ENCODE measurements around the gene RHBDD2.
"Not testable (repeated sequence)": the region's sequence is repeated elsewhere in the genome, so short reads cannot be mapped to it uniquely, and the experiment has no call there.

Gene RHBDD2

DNA sequence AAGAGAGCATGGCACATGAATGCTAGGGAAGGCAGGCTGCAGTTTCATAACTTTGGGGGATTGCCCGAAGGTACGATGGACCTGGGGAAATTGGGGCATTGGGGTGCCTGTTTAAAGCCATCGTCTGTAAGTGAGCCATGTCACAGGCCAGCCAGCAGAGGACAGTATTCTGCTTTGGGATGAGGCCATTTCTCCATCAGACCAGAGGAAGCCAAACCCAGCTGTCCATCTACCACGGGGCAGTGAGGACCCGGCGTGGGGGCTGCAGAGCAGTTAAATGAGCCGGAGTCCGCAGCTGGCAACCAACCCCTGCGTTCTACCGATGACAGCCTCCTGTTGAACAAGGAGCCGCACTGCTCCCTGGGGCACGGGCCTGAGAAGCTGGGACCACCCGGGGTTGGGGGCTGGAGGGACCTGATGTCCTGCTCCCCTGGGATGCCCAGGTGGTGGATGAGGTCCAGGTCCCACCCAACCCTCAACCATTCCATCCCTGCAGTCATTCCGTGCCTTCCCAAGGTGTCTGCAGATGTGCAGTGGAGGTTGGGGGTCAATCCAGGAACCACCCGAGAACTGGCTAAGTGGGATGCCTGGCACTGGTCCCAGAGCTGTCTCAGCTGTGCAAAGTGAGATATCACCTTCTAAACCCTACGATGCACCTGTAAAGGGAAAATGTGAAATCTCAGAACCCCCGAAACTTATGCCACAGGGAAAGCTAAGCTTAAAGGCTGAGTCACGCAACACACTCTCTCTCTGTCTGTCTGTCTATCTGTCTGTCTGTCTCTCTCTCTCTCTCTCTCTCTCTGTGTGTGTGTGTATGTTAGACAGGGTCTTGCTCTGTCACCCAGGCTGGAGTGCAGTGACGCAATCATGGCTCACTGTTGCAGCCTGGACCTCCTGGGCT is 12.1 kb upstream of the RHBDD2 start:
- DNase-seq = peak in 4 of 5 donors; percentile 13 to 57 (median 30)

DNA sequence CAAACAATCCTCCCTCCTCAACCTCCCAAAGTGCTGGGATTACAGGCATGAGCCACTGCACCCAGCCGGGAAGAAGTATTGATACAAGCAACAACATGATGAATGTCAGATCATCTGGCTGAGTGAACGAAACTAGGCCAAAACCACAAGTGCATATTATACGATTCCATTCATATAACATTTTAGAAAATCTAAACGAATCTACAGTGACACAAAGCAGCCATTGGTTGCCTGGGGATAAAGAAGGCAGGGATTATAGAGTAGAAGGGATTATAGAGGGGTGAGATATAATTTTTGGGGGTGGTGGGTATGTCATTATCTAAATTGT is 11.5 kb upstream of the RHBDD2 start:
- DNase-seq = no peak

DNA sequence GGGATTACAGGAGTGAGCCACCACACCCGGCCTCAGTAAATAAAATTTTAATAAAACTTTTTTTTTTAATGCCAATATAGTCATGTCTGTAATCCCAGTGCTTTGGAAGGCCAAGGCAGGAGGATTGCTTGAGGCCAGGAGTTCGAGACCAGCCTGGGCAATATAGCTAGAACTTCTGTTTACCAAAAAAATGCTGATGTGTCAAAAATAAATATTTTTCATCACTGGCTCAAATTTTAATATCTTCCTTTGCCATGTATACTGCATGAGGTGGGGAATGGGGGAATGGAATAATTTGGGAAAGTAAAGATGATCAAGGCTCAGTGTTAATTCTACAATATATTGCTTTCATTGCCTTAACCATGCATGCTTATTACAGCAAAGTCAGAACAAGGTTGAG is 10.7 kb upstream of the RHBDD2 start:
- no peak for DNase-seq

DNA sequence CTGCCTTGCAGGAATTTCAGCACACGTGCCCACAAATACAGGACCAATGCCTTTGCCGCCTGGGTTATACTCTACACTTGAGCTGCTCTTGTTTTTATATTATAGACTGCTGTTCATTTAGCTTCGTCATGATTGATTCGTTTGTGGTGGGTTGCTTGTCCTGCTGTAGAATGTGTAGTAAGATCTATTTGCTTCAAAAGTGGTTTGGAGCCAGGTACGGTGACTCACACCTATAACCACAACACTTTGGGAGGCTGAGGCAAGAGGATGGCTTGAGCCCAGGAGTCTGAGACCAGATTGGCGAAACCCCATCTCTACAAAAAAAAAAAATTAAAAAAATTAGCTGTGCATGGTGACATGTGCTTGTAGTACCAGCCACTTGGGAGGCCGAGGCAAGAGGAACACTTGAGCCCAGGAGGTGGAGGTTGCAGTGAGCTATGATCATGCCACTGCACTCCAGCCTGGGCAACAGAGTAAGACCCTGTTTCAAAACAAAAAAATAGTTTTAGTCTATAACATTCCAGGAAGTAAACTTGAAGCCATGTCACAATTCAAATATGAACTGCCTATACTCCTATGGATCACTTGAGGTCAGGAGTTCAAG is 9.0 kb upstream of the RHBDD2 start:
- DNase-seq = peak in 1 of 5 donors; percentile 30

DNA sequence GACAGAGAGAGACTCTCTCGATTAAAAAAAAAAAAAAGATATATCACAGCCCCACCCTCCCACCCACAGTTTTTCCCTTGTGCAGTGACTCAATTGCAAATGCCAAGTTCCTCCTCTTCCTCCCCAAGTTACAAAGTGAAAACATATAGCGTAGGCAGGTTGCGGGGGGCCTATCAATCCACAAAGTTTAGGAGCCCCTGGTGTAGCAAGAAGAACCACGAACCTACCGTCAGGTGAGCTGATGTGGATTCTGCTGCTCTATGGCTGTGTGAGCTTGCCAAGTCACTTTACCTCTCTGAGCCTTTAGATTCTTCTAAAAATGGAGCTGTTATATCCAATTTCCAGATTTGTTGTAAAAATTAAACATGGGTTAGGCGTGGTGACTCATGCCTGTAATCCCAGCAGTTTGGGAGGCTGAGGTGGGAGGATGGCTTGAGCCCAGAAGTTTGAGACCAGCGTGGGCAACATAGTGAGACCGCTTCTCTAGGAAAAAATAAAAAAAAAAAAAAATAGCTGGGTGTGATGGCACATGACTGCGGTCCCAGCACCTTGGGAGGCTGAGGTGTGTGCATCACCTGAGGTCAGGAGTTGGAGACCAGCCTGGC is 8.2 kb upstream of the RHBDD2 start:
- DNase-seq = no peak

DNA sequence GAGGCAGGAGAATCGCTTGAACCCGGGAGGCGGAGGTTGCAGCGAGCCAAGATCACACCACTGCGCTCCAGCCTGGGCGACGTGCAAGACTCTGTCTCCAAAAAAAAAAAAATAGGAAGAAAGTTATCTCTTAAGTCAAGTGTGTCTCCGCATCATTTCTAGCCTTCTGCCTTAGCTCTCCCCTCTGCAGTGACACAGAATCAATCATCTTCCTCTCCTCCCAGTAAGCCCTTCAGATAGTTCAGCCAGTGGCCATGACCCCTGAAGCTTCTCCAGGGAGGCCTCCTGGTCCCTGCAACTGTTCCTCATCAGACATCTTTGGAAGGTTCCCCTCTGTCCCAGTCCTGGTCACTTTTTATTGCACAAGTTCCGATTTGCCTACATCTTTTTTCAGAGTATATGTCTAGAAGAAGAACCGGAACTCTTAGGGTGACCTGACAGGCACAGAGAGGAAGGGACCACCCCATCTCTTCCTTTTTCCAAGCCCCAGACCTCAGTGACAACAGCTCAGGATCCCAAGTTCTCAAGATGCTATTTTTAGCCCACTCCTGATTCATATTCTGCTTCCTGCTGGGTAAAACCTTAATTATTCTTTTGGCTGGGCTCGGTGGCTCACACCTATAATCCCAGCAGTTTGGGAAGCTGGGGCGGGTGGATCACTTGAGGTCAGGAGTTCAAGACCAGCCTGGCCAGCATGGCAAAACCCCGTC is 6.6 kb upstream of the RHBDD2 start:
- DNase-seq = no peak

DNA sequence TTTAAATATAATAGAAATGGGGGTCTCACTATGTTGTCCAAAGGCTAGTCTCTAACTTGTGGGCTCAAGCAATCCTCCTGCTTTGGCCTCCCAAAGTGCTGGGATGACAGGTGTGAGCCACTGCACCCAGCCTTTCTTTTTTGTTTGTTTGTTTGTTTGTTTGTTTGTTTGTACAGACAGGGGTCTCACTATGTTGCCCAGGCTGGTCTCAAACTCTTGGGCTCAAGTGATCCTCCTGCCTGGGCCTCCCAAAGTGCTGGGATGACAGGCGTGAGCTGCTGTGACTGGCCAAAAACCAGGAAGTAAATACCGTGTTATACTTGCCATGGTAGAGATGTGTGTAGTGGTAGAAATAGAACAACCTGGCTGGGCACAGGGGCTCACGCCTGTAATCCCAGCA is 4.7 kb upstream of the RHBDD2 start:
- DNase-seq = not testable (repeated sequence)

DNA sequence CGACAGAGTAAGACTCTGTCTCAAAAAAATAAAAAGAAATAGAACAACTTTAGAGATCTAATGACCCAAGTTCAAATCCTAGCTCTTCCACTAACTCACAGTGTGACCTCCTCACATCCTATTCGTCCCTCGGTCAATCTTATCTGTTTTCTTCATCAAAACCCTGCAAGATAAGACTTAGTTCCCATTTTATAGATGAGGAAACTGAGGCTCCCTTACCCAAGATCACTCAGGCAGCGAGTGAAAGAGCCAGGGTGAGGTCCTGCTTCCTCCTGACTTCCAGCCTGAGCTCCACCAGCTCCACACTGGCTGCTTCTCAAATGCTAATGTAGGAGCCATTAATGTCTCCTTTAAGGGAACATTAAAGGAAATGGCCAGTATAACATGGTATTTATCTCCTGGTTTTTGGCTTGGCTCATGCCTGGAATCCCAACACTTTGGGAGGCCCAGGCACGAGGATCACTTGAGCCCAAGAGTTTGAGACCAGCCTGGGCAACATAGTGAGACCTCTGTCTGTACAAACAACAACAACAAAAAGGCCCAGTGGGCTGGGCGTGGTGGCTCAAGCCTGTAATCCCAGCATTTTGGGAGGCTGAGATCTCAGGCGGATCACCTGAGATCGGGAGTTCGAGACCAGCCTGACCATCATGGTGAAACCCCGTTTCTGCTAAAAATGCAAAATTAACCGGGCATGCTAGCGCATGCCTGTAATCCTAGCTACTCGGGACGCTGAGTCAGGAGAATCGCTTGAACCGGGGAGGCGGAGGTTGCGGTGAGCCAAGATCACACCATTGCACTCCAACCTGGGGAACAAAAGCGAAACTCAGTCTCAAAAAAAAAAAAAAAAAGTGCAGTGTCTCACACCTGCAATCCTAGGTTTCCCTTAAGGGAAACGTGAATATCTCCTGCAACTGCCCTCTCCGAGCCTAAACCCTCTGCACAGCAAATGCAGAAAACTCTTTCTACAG is 3.4 kb upstream of the RHBDD2 start:
- no peak for DNase-seq

DNA sequence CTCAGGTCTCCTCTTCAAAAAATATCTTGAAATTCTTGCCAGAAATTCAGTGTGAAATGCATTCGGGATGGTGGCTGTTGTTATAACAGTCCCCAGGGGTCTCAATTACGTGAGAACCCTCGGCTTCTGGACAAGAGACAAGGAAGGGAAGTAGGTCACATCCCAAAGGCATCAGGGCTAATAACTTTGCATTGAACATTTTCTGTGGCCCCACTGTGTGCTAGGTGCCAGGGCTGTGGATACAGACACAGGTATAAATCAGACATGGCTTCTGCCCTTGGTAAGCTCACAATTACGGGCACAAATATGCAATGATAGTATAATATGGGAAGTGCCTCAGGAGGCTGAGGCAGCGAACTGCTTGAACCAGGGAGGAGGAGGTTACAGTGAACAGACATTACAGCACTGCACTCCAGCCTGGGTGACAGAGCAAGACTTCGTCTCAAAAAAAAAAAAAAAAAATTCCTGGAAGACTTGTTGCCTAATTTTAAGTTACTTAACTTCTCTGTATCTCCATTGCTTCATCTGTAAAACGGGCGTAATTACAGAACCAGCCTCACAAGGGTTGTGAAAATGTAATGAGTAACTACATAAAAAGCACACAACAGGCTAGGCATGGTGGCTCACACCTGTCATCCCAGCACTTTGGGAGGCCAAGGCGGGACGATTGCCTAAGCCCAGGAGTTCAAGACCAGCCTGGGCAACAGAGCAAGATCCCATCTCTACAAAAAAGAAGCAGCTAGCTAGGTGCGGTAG is 2.5 kb upstream of the RHBDD2 start:
- DNase-seq = no peak

DNA sequence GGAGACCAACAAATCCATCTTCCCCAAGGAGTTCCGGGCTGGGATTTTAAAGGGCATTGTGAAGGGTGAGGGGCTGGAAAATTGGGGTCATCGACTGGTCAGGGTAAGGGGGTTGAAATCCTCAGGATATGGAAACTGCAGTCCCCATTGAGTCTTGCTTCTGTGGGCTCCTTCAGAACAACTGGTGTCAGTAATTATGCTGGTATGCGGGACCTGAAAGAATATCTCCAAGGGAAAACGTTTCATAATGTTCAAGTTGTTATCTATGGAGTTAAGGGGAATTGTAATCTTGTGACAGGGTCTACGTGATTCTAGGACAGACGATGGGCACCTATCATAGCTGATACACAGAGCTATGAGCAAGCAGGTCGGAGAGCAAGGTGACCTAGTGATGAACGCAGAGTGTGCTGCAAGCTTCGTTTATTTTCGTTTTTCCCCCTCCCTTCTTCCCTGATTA is 494 bp upstream of the RHBDD2 start:
- DNase-seq = no peak

DNA sequence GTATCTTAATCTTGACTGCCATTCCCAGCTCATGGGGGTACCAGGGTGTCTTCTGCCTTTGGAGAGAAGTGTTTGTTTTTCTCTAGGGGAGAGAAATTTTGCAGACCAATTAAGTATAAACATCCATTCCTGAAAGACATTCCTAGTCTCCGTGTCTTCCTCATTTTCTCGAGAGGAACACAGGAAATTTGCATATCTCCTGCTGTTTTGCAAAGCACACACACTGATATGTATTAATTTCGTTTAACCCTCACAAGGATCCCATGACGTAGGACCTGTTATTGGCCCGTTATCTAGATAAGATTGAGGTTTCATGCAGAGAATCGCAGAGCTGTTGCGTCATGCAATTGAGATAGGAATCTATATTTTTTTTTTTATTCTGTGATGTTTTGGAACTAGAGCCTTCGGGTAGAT is 944 bp downstream of the RHBDD2 start:
- peak in 4 of 5 donors; percentile 18 to 74 (median 40) for DNase-seq

DNA sequence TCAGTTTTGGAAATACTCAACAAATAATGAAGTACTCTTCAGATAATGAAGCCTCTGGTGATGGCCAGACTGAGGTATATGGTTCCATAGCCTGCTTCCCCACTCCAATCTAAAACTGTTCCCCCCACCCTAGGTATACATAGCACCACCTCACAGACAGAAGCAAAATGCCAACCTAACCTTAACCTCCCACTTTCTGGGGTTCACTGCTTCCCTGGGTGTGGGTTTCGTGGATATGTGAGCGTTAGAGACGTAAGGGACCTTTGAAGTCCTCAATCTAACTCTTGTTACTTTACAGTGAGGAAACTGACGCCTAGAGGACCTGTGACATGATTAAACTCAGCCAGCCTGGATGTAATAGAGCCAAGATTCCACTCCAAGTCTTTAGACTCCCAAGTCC is 1.4 kb downstream of the RHBDD2 start:
- DNase-seq = no peak

DNA sequence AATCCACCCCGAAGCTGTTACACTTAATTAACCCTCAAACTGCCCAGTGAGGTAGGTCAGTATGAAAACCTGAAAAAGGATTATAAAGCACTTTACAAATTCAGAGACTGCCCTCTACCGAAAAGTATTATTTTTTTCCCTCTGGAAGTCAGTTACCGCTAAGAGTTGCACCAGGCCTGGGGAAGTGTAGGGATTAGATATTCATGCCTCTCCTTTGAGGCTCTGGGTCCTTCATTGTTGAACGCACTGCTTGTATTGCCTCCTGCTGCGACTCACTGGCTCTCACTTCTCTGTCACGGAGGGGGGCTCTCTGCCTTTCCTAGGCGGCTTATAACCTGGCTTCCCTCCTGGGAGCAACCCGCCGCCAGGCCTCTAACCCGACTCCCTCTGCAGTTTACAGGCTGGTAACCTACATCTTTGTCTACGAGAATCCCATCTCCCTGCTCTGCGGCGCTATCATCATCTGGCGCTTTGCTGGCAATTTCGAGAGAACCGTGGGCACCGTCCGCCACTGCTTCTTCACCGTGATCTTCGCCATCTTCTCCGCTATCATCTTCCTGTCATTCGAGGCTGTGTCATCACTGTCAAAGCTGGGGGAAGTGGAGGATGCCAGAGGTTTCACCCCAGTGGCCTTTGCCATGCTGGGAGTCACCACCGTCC is 2.7 kb downstream of the RHBDD2 start:
- DNase-seq = no peak

DNA sequence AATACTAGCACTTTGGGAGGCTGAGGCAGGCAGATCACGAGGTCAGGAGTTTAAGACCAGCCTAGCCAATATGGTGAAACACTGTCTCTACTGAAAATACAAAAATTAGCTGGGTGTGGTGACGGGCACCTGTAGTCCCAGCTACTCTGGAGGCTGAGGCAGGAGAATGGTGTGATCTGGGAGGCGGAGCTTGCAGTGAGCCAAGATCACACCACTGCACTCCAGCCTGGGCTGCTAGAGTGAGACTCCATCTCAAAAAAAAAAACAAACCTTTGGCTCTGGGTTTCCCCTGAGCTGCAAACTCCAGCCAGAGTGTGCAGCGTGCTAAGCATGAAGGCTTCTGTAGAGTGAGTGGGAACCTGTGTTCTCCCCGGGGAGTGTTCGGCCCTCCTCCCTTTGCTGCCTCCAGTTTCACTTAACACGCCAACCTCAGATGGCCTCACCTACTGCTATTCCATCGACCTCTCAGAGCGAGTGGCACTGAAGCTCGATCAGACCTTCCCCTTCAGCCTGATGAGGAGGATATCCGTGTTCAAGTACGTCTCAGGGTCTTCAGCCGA is 4.5 kb downstream of the RHBDD2 start:
- DNase-seq = not testable (repeated sequence)

DNA sequence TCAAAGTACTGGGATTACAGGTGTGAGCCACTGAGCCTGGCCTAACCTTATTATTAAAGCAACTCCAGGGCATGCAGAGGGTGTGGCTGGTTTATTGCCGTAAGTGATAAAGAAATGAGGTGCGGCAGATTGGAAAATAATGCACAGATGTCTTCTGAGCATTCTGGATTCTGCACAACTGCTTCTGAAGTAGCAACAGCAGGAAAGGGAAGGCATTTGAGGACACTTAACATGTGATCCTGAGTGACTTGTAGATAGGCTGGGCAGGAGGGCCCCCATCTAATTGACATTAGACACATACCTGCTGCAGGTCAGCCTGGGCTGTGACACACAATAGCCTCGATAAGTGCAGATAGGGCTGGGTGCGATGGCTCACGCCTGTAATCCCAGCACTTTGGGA is 5.6 kb downstream of the RHBDD2 start:
- DNase-seq = no peak

DNA sequence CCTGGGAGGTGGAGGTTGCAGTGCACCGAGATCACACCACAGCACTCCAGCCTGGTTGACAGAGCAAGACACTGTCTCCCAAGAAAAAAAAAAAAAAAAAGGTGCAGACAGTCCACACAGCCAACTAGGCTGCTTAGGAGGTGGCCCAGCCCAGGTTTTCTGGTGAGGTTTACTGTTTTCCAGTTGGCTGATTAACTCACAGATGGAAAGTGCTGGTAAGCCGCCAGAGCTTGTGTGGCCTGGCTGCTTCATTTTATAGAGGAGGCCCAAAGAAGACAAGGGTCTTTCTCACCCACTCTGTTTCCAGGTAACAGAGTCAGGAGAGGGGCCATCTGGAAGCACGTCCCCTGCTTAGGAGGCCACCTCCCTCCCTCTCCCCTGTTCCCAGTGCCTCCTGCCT is 6.2 kb downstream of the RHBDD2 start:
- DNase-seq = no peak

DNA sequence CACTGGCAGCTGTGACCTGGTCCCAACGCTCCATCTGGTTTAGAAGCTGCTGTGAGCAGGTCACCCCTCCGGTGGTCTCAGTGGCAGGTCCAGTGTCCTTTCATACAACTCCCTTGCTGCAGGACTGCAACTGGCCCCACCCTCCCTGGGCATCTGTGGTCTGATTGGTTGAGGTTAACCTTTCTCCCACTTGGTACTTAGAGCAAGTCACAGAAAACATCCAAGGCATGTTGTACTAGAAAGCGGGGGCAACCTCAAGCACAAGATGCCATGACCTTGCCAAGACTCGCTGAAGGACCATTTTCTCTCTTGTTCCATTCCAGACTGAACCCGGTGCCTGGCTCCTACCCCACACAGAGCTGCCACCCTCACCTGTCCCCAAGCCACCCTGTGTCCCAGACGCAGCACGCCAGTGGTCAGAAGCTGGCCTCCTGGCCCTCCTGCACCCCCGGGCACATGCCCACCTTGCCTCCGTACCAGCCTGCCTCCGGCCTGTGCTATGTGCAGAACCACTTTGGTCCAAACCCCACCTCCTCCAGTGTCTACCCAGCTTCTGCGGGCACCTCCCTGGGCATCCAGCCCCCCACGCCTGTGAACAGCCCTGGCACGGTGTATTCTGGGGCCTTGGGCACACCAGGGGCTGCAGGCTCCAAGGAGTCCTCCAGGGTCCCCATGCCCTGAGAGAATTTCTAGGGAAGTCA is 9.0 kb downstream of the RHBDD2 start:
- no peak for DNase-seq

DNA sequence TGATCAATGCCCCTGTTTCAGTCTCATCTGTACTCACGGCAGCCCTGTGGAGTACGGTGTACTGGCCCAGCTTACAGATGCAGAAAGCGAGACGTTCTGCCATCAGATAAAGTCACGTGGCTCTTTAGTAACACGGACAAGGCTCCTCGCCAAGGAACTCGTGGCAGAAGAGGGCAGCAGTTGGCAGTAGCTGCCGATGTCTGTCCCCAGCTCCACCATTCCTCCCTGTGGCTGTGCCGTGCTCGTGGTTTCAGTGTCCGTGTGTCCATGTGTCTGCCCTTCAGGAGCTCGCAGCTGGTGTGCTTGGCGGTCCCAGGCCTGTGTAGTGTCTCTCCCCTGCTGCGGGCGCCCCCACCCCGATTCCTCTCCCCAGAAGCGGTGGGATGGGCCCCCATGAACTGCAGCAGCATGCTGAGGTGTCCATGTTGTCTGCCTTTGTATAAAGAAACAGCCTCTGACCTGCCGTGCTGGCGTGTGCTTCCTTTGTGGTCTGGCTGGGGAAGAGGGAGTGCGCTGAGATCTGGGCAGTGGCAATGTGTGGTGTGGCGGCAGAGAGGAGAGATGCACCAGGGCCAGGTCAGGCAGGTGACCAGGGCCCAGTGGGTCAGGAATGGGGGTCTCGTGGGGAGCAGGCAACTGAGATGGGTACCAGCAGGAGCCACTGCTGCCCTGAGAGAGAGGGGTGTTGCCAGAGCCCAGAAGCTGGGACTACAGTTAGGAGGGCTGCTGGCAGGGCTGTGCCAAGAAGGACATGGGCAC is 9.8 kb downstream of the RHBDD2 start:
- DNase-seq = no peak

All from T-helper 1 cell (primary cell).